AG09309 (cell line): Measurements from ENCODE around the gene PKM.
"Not testable (repeated sequence)": the region's sequence is repeated elsewhere in the genome, so short reads cannot be mapped to it uniquely, and the experiment has no call there.

ENCODE experiments used
- DNase-seq: peaks from one replicate; pipeline ENCODE4 v3.0.0-alpha.2; 2010; ENCODE audit warnings: low read depth
- H3K4me3 ChIP-seq: 2 replicates; pipeline ENCODE4 v1.5.1; 2011; ENCODE audit warnings: mild to moderate bottlenecking, low read depth, low read length, moderate library complexity; ENCODE audit not compliant: control insufficient read depth
- TF ChIP-seq, protein P1 (sequence below): IDR thresholded peaks from 2 replicates; pipeline ENCODE4 v1.5.1; 2011; ENCODE audit warnings: mild to moderate bottlenecking, low read depth, low read length, inconsistent platforms; ENCODE audit not compliant: insufficient read depth, control insufficient read depth; ENCODE audit errors: missing control alignments

The PKM gene

DNA sequence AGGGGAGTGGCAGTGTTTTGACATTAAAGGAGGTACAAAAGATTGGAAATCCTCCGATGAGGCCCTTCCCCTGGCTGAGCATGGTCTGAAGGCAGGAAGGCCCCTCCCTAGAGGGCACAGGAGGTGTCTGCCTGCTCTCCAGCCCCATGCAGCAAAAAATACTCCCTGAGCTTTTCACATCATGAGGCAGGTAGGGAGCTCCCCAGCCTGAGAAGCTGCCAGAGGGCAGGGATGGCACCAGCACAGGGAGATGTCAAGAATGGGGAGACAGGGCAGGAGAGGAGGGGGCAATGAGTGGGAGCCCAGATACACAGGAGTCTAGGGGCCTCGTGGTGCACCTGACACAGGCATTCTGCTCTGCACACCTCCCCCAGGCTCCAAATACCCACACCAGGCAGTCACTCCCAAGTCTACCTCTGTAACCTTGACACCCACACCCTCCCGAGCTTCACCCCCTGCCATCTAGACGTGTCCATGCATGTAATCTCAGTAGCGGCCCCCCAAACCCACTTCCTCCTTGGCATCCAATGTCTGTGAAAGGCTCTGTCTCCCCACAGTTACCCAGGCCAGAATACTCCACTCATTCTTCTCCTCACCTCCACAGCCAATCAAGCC lies 56.3 kb downstream of the PKM start:
- DNase-seq, result no peak
- TF ChIP-seq, protein P1, sequence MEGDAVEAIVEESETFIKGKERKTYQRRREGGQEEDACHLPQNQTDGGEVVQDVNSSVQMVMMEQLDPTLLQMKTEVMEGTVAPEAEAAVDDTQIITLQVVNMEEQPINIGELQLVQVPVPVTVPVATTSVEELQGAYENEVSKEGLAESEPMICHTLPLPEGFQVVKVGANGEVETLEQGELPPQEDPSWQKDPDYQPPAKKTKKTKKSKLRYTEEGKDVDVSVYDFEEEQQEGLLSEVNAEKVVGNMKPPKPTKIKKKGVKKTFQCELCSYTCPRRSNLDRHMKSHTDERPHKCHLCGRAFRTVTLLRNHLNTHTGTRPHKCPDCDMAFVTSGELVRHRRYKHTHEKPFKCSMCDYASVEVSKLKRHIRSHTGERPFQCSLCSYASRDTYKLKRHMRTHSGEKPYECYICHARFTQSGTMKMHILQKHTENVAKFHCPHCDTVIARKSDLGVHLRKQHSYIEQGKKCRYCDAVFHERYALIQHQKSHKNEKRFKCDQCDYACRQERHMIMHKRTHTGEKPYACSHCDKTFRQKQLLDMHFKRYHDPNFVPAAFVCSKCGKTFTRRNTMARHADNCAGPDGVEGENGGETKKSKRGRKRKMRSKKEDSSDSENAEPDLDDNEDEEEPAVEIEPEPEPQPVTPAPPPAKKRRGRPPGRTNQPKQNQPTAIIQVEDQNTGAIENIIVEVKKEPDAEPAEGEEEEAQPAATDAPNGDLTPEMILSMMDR, result no peak
- no peak overlapping the region for H3K4me3 ChIP-seq

DNA sequence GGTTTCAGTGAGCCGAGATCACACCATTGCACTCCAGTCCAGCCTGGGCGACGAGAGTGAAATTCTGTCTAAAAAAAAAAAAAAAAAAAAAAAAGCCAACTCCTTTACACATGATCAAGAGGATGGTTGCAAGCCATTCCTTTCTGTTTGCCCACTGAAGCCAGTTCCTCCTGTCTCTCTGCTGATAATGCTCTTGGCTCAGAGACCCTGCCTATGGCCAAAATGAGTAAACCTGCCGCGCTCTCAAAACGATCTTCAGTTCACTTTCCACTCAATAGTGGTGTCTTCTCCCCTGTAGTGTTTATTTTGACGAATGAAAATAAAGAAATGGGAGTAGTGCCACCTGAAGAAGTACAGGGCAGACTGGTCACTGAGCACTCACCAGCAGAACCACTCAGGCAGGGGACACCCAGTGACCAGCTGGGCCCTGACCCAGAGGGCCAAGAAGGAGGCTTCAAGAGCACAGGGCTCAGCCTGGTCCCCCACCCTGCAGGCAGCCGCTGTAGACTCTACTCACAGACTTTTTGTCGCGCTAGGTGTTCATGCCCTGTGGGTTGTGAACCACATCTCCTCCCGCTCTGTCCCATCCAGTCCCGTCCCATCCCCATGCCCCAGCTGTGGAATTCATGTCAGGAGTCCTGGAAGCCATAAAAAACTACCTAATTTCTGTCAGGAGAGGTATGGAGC lies 57.0 kb downstream of the PKM start:
- H3K4me3 ChIP-seq, result no peak overlapping the region
- TF ChIP-seq, protein P1, result no peak
- DNase-seq, result no peak

DNA sequence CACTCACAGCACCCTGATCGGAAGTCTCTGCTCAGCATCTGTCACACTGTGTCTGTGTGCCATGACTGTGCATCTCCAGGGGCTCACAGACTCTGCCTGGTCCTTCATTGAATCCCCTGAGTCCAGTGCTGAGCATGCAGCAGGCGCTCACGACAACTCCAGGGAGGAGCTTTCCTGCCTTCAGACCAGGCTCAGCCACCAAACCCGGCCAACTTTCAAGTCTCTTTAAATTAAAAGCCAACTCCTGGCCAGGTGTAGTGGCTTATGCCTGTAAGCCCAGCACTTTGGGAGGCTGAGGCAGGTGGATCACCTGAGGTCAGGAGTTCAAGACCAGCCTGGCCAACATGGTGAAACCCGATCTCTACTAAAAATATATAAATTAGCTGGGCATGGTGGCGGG lies 57.6 kb downstream of the PKM start:
- no peak for DNase-seq
- TF ChIP-seq, protein P1, result no peak
- H3K4me3 ChIP-seq, result no peak overlapping the region

DNA sequence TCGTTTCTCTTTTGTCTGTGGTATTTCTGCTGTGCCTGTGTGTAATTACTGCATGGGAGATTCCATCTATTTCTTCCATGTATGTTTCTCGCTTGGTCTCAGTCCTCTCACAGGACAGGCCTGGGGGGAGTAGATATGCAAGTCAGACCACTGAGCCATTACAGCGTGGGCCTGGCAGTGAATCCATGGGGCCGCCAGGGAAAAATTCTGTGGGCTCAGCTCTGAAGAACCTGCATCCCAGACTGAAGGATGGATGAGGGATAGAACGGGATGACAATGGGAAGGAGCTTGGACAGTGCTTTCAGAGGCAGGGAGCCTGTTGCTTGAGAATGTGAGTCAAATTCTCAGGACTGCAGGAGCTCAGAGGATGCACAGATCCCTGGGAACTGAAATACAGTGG lies 58.2 kb downstream of the PKM start:
- no peak overlapping the region for H3K4me3 ChIP-seq
- DNase-seq, result no peak
- TF ChIP-seq, protein P1, result no peak

DNA sequence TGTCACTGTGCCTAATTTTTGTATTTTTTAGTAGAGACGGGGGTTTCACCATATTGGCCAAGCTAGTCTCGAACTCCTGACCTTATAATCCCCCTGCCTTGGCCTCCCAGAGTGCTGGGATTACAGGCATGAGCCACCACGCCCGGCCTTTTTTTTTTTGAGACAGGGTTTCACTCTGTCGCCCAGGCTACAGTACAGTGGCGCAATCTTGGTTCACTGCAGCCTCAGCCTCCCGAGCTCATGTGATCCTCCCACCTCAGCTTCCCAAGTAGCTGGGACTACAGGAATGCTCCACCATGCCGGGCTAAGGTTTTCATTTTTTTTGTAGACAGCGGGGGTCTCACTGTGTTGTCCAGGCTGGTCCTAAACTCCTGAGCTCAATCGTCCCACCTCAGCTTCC lies 59.0 kb downstream of the PKM start:
- H3K4me3 ChIP-seq, DNase-seq: not testable (repeated sequence)

DNA sequence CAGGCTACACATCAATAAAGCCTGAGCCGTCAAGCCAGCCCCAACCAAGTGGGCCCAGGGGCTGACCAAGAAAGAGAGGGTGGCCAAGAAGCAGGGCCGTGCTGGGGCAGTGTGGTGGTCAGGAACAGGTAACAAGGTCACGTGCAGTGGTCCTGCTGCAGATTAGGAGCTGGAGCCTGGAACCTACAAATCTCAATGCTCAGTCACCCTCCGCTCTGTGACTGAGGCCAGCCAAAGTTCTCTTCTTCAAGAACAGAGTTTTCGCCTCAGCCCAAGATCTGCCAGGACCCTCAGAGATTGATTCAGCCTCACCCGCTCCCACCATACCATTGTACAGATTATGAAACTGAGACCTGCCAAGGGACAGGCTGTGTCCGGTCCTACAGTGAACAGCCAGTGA lies 60.3 kb downstream of the PKM start:
- TF ChIP-seq, protein P1, result no peak
- H3K4me3 ChIP-seq, result no peak overlapping the region
- no peak for DNase-seq

DNA sequence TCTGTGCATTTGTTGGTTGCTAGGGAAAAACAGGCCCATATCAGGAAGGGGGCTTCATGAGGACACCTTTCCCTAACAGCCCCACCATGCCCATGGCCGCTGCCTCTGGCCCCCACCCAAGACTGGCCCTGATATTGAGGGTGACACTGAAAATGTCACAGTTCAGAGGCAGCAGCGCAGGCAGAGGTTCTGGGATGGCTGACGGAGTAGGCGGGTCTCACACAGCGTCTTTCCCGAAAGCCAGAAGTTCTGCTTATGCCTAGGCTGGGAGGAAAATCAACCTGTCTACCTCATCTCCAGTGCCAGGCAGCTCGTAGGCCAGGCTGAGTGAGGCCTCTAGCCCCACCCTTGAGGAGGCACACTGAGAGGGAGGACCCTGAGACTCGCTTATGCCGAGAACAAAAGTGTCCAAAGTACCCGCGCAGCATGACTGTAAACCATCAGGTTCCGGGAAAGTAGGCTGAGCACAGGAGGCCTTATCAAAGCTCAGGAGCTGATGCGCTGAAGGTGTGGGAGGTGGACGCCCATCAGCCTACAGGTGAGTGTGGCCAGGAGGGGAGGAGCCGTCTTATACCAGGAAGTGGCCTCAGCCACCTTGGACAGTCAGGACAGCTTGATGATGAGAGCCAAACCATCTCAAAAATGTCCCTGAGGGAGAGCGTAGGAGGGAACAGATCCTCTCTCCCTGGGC lies 60.9 kb downstream of the PKM start:
- no peak overlapping the region for H3K4me3 ChIP-seq
- TF ChIP-seq, protein P1, result no peak
- DNase-seq, result no peak
